Erythroblast (primary cell): ENCODE results near the gene HSDL1.

Experiments
- GATA1 ChIP-seq: IDR thresholded peaks from 2 replicates; pipeline ENCODE4 v1.6.1; 2011; ENCODE audit warnings: low read depth, mild to moderate bottlenecking, control low read depth, low read length, moderate library complexity
- POLR2A ChIP-seq: IDR thresholded peaks from 2 replicates; pipeline ENCODE4 v1.6.1; 2011; ENCODE audit warnings: mild to moderate bottlenecking, low read length

- TF ChIP-seq POLR2A (no peak), GATA1 (no peak)
These were observed 22.1 kb upstream of the HSDL1 start for GRCh38 chr16:84166796-84167695.
